Embryonic facial prominence (tissue), 1 donor: Measurements from ENCODE around the gene FAM135A.
"Not testable (repeated sequence)": the region's sequence is repeated elsewhere in the genome, so short reads cannot be mapped to it uniquely, and the experiment has no call there.

ENCODE experiments used
- DNase-seq: peaks from one replicate; pipeline ENCODE4 v3.0.0-alpha.2; 2016; ENCODE audit errors: extremely low spot score

Gene FAM135A

GRCh38 chr6:70396796-70397729 lies 16.2 kb upstream of the FAM135A start:
- no peak for DNase-seq

DNA sequence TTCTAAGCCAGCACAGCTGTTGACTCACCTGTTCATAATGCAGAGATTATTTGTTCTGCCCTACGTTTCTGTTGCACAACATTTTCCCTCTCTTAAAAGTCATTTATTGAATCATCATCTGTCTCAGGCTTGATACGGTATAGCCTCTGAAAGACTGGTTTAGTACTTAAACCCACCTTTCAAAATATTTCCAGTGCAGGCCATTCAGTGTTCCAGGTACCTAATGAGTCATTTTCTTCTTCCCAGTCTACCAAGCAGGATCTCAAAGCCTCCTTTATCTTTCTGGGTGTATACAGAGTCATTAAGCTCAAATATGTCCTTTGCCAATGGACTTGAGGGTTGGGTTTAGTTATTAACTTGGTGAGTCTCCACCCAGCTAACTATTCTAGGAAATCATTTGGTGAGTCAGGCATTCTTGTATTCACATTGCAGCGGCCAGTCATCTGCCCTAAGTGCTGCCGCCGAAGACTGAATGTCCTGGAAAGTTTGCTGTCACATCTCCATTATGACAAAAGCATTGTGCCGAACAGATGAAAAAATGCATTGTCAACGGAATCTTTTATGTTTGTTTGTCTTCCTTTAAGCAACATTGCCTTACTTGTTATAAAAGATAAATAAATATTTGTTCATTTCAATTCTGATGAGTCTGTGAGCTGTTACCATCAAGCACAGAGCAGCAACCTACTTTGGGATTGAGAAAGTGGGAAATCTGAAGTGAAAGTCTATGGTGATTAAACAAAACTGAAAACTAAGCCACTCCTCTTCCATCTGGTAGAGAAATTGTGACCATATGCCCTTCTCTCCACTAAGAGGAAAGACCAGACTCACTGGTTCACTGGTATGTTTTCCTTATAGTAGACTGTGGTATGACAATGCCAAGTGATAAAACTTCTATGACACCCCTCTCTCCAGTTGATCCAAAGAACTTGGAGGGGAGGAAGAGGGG lies 14.3 kb upstream of the FAM135A start:
- DNase-seq, result no peak

GRCh38 chr6:70404658-70405057 lies 8.7 kb upstream of the FAM135A start:
- DNase-seq, result no peak

GRCh38 chr6:70409216-70409615 lies 4.1 kb upstream of the FAM135A start:
- no peak for DNase-seq

- no peak for DNase-seq
These were observed 1.6 kb upstream of the FAM135A start for GRCh38 chr6:70411542-70412251.

DNA sequence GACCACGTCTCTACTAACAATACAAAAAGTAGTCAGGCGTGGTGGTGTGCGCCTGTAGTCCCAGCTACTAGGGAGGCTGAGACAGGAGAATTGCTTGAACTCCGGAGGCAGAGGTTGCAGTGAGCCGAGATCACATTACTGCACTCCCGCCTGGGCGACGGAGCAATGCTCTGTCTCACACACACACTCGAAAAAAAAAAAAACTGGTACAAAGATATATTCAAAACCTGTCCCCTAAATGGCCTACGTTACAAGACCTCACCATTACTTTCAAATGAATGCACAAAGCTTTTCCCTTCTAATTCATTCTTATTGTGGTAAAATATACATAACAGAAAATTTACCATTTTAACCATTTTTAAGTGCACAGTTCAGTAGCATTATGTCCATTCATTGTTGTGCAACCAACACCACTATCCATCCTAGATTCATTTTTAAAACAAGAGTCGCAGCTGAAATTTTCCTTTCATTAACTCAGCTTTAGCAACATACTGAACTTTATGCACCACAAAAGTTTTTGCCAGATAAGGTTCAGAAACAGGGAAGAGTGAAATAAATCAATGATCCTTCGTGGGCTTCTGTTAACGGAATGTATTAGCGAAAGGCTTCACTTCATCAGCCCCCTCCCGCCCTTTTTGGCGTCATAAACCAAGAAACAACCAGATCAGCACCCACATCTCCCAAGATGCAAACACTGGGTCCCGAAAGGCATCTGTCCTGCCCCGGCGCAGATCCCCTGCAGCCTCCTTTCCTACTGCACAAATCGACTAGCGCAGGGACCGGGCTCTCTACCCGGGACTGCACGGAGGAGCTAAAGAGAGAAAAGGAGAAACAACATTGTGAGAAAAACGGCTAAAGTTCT lies 825 bp upstream of the FAM135A start:
- no peak for DNase-seq

- DNase-seq, result peak; percentile 16
These were observed 735 bp downstream of the FAM135A start for GRCh38 chr6:70413992-70414494.

GRCh38 chr6:70414813-70415212 lies 1.5 kb downstream of the FAM135A start:
- no peak for DNase-seq

DNA sequence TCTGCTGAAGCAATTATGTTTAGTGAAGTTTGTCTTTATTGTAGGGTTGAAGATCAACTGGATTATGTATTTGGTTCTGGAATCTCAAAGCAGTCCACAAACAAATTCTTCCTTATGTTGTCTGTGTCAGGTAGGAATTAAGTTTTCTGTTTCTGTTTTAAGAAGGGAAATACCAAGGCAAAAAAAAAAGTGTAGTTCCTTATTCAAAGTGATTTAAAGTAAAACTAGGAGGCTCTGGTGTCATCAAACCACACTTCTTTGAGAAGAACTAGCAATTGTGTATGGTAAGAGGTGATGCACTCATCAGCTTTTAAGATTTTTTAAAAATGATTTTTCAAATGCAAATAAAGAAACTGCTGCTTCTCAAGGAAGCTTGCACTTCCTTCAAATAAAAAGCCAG lies 1.9 kb downstream of the FAM135A start:
- no peak for DNase-seq

DNA sequence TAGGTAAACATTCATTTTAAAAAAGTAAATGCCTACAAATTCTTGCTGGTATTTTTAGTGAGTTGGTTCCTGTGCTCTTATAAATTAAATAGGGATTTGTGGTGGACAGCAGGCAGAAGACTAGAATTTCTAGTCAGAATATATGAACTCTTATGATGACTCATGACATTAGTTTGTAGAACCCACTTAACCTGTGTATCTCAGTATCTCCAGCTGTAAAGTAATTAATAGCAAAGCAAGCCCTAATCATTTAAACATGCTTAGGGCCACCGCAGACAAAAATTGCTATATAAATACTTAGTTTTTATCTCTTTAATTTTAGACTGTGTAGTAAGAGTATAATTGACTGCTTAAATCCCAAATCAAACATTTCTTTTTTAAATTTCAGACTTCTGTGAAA lies 2.4 kb downstream of the FAM135A start:
- DNase-seq, result no peak

GRCh38 chr6:70421509-70421908 lies 8.2 kb downstream of the FAM135A start:
- DNase-seq, result no peak

DNA sequence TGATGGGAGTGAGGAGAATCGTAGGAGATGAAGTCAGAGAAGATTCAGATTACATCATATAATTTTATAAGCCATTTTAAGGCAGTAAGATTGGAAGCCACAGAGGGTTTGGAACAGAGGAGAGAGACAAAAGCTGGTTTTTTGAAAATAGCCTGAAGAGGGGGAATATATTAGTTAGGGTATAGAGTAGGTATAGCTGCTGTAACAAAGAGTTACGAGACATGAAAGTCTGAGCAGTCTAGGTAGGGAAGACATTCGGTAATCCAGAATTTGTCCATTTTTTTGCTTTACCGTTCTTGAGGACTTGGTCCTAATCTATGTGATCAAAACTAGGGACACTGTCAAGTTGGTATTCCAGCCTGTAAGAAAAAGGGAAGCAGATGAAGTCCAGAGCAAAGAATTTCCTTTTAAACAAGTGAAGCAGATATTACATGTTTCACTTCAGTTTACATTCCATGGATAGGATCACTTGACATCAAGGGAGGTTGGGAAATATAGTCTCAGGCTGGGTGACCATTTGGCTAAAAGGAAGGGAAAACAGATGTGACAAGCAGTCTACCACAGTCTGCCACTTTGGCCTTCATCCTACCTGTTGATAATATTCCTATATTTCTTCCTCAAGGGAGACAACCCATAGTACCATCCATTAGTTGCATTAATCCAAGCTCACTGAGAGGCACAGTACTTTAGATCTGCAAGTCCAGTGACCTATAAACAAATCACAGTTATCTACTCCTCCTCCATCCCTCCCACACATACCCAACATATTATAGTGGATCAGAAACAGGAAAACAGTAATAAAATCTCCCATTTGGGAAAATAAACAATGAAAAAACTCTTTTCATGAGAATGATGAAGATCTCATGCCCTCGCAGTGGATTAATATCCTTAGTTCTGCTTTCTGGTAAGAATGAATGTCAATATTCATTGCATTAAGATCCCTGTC lies 10.2 kb downstream of the FAM135A start:
- no peak for DNase-seq

- no peak for DNase-seq
These were observed 11.0 kb downstream of the FAM135A start for GRCh38 chr6:70424291-70424690.

DNA sequence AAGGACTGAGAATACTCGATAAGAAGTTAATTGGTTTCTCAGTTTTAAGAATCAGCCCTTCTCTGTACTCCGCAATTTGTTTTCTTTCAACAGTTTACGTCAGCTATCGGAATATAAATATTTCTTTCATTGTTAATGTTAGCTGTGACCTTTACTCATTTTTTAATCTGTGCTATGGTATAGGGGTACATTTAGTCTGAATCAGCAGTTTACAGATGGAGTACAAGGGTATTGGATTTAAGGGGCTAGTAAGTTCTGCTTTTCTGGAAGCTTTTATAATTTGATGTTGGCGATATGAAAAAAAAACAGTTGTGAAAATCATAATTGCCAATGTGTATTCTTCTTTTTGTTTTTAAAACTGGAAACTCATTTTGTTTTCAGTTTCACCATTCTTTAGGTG lies 23.0 kb downstream of the FAM135A start:
- DNase-seq, result no peak

DNA sequence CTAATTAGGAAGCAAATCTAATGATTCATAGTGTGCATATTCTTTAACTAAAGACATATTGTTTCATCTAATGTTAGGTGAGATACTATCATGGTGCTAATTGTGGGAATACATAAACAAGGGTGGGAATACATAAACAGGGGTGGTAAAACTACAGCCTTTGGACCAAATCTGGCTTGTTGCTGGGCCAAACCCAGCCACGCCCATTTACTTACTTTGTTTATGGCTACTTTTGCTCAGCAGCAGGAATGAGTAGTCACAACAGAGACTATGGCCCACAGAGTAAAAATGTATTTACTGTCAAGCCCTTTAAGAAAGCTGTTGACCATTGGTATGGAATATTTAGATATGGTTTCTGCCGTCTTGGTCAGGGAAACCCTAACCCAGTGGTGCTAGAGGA lies 31.7 kb downstream of the FAM135A start:
- no peak for DNase-seq

DNA sequence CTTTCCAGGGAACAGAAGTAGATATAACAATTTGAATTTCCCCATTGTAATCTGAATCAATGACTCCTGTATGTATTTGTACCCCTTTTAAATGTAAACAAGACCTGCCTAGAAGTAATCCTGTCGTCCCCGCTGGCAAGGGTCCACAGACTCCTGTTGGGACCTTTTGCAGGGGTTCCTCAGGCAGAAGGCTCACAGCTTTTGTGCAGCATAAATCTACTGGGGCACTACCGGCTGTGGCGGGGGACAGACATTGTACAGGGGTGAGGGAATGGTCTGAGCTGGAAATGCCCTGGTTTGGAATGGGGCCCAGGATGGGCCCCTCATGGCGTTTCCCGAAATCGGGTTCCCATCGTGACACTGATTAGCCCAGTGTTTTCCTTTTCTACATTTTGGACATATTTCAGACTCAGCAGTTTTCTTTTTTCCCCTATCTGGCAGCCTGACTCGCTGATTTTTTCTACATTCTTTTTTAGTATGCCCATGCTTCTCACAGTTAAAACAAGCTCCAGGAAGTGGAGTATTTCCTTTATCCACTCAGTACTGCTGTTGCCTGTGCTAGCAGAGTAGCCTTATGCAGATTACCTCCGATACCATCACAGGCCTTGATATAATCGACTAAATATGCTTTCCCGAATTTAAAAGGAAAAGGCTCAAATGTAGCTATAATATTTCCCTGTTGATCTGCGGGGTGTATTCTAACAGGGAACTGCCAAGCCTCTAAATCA lies 34.2 kb downstream of the FAM135A start:
- DNase-seq, result not testable (repeated sequence)

GRCh38 chr6:70453899-70454298 lies 40.6 kb downstream of the FAM135A start:
- not testable (repeated sequence) for DNase-seq

DNA sequence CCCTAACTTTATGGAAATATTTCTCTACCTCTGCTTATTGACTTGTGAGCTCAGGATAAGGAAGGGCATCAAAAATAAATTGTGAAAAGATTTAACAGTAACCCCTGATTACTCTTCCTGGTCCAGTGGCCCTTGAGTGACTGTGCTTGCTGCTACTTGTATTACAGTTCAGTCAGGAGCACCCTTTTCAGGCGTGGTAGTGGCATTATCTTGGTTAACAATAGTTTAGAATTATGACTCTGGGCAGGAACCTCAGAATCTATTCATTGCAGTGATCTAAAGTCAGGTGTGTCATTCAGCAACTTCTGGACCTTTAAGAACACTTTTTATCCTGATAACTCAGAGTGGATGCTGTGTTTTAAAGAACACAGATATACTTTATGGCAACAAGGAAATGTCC lies 43.4 kb downstream of the FAM135A start:
- no peak for DNase-seq

DNA sequence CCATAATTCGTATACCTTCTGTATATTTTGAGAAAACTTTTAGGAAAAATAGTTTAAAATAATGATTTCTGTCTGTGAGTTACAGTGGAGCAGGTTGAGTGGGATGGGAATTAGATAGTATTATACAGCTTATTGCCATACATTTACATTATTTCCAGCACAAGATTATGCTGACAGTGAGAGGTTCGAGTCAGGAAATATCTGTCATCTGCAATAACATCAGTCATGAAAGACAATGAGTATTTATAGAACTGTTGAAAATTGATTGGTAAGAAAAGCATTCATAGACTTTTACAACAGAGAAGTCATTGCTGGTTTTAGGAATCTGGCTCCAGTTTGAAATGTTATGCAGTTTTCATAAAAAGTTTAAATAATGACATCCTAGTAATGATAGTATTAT lies 45.9 kb downstream of the FAM135A start:
- no peak for DNase-seq
